Chondrocyte (in vitro differentiated cells): ENCODE measurements around the gene SERPINB11. TPM values are rescaled to one million over a fixed set of nuclear protein-coding genes. Genes with fewer than 3 reads are reported as not detected.
"Not testable (repeated sequence)": the region's sequence is repeated elsewhere in the genome, so short reads cannot be mapped to it uniquely, and the experiment has no call there.

Experiments
- DNase-seq: peaks from one replicate; pipeline ENCODE4 v3.0.0; 2021; ENCODE audit warnings: mixed read lengths, low spot score
- H3K27ac Mint-ChIP-seq: one replicate; pipeline ENCODE4 v1.8.0; 2021; ENCODE audit warnings: mild to moderate bottlenecking, moderate library complexity, mixed read lengths; ENCODE audit not compliant: unreplicated experiment
- H3K27me3 Mint-ChIP-seq: 2 replicates; pipeline ENCODE4 v1.8.0; 2021; ENCODE audit warnings: low read depth, mixed read lengths
- H3K36me3 Mint-ChIP-seq: 2 replicates; pipeline ENCODE4 v1.8.0; 2021; ENCODE audit warnings: low read depth, mixed read lengths
- H3K4me1 Mint-ChIP-seq: 2 replicates; pipeline ENCODE4 v1.8.0; 2021; ENCODE audit warnings: low read depth, mild to moderate bottlenecking, mixed read lengths
- H3K4me3 Mint-ChIP-seq: one replicate; pipeline ENCODE4 v1.8.0; 2021; ENCODE audit warnings: mild to moderate bottlenecking, moderate library complexity, mixed read lengths; ENCODE audit not compliant: unreplicated experiment
- H3K9me3 Mint-ChIP-seq: 2 replicates; pipeline ENCODE4 v1.8.0; 2021; ENCODE audit warnings: low read depth, mixed read lengths
- CTCF ChIP-seq: fragments of 200-600 bp; sonication (generic); IDR thresholded peaks from 2 replicates; pipeline ENCODE4 v1.5.0; 2021; ENCODE audit warnings: antibody characterized with exemption, mild to moderate bottlenecking, moderate library complexity
- total RNA-seq: library from RNA; stranded (reverse); gene quantifications from 3 replicates; pipeline ENCODE4 v1.2.1, GENCODE V29; 2021

SERPINB11 gene
- total RNA-seq, 1 donor from 2014 or later = not detected

DNA sequence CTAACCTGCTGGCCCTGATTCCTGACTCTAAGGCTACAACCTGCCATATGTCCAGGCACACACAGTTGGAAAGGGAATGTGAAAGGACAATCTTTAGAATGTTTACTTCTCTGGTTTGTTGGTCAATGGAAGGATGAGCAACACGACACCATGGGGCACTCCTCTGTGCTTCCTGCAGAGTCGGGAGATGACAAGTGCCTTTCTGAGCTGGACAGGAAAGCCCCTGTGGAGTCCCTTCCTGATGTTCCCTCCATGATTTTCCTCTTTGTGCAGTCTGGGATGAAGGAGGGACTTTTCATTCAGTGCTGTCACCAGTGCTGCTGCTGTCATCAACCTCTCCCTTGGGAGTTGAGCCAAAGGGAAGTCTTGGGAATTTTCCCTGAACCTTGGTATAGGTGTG lies 49.9 kb downstream of the SERPINB11 start:
- no peaks in the 10 kb centered on the region for H3K36me3 Mint-ChIP-seq
- H3K4me3 Mint-ChIP-seq = no peak overlapping the region
- no peak for DNase-seq
- no peak for TF ChIP-seq CTCF
- no peak overlapping the region for H3K27ac Mint-ChIP-seq
- H3K27me3 Mint-ChIP-seq = peaks cover 13% of the 10 kb centered on the region
- no peaks in the 10 kb centered on the region for H3K4me1 Mint-ChIP-seq
- no peaks in the 10 kb centered on the region for H3K9me3 Mint-ChIP-seq

DNA sequence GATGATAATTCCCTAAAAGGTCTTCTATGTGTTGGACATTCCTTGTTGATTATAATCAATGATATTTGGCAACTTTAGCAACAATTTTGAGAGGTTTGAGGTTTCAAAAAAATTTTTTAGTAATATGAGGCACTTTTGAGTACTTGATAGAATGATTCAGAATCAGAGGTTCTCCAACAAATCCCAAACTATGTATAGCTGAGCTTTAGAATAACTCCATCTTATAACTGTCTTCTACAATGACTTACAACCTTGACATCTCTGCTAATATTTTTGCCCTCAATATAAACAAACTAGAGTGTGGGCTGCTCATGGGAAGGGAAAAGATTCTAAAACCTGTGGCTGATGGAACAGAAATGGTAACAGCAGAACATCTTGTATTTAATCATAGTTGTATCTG lies 50.9 kb downstream of the SERPINB11 start:
- DNase-seq = no peak
- no peak overlapping the region for H3K27ac Mint-ChIP-seq
- H3K4me1 Mint-ChIP-seq = no peaks in the 10 kb centered on the region
- H3K27me3 Mint-ChIP-seq = peaks cover 13% of the 10 kb centered on the region
- no peak overlapping the region for H3K4me3 Mint-ChIP-seq
- no peaks in the 10 kb centered on the region for H3K9me3 Mint-ChIP-seq
- no peak for TF ChIP-seq CTCF
- H3K36me3 Mint-ChIP-seq = no peaks in the 10 kb centered on the region

GRCh38 chr18:63757541-63757940 lies 54.8 kb downstream of the SERPINB11 start:
- H3K9me3 Mint-ChIP-seq = peaks cover 14% of the 10 kb centered on the region
- no peak overlapping the region for H3K4me3 Mint-ChIP-seq
- H3K4me1 Mint-ChIP-seq = no peaks in the 10 kb centered on the region
- H3K36me3 Mint-ChIP-seq = peaks cover 7% of the 10 kb centered on the region
- no peak for DNase-seq
- peaks cover 5% of the 10 kb centered on the region for H3K27me3 Mint-ChIP-seq
- no peak for TF ChIP-seq CTCF
- no peak overlapping the region for H3K27ac Mint-ChIP-seq

DNA sequence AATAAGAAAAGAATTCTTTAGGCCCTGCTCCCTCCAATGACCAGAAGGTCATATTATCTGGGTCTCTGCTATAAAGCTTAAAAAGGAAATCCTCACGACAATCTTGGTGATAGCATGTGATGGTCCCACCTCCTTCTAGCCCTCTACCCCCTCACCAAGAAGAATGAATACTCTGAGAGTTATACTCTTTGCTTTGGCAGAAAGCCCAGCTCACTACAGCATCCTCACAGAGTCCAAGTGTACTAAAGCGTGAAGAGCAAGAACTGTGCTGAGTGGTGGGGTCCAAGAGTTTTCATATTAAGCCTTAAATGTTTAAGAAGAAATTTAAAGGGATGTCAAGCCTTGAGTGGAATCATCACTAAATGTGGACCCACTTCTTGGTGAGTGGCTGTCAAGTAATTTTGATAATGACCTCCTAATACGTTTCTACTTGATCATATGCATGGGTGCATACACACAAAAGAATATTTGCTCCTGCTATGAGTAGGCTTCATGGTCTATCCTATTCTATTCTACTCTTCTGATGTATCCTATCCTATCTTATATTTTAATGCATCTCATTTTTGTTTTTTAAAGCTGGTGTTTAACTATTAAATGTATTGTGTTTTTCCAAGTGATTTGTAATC lies 56.0 kb downstream of the SERPINB11 start:
- Mint-ChIP-seq H3K27me3 (peaks cover under 1% of the 10 kb centered on the region), H3K4me1 (no peaks in the 10 kb centered on the region), H3K36me3 (peaks cover 7% of the 10 kb centered on the region)

GRCh38 chr18:63759786-63760185 lies 57.0 kb downstream of the SERPINB11 start:
- peaks cover 14% of the 10 kb centered on the region for H3K9me3 Mint-ChIP-seq
- H3K27ac Mint-ChIP-seq, H3K4me1 Mint-ChIP-seq, H3K4me3 Mint-ChIP-seq, DNase-seq, H3K27me3 Mint-ChIP-seq, H3K36me3 Mint-ChIP-seq: not testable (repeated sequence)

More for the DNA sequence above, 56.0 kb downstream of the SERPINB11 start:
- Mint-ChIP-seq H3K27ac (no peak overlapping the region), H3K4me3 (no peak overlapping the region), H3K9me3 (peaks cover 14% of the 10 kb centered on the region)
- DNase-seq = no peak
- no peak for TF ChIP-seq CTCF

- peaks cover 7% of the 10 kb centered on the region for H3K36me3 Mint-ChIP-seq
- DNase-seq = no peak
- H3K27ac Mint-ChIP-seq = no peak overlapping the region
- no peak for TF ChIP-seq CTCF
- H3K4me1 Mint-ChIP-seq = no peaks in the 10 kb centered on the region
- peaks cover 15% of the 10 kb centered on the region for H3K9me3 Mint-ChIP-seq
- H3K27me3 Mint-ChIP-seq = no peaks in the 10 kb centered on the region
- no peak overlapping the region for H3K4me3 Mint-ChIP-seq
Observed at GRCh38 chr18:63762518-63762917, 59.8 kb downstream of the SERPINB11 start.
